GM18870 (cell line): ENCODE results near the gene SFXN3.

Experiments
- ATAC-seq: cut with Tn5 transposase; IDR thresholded peaks from one replicate; pipeline ENCODE4 v1.9.1; 2021; ENCODE audit warnings: moderate library complexity; ENCODE audit not compliant: unreplicated experiment

The SFXN3 gene

DNA sequence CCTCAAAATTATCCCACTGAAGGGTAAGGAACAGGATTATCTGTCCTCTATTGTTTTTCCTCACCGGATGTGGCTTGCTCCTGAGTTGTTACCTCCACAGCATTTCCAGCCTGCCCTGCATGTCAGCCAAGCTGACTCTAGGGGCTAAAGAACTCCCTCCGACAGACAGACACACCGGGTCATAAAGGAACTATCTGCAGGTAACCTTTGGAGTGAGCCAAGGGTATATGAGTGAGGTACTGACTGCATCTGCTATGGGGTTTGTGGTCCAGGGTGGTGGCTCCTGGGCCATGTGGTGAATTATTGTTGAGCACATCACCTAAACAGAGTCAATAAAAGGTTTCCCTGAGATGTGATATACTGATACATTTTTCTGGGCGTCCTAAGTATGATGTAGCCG is 23.8 kb downstream of the SFXN3 start:
- ATAC-seq = no peak

DNA sequence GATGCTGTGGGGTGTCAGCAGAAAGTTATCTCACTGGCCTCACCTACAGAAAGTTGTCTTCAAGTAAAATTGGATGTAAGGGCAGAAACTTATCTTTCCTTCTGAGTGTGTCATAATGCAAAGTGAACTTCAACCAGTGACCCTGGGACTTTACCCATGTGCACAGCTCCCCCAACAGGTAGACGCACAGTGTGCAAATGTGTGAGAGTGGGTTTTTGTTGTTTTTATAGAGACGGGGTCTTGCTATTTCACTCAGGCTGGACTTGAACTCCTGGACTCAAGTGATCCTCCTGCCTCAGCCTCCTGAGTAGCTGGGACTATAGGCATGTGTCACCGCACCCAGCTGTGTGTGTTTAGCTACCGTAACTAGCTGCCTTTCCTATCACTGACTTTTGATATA is 24.4 kb downstream of the SFXN3 start:
- ATAC-seq = no peak

DNA sequence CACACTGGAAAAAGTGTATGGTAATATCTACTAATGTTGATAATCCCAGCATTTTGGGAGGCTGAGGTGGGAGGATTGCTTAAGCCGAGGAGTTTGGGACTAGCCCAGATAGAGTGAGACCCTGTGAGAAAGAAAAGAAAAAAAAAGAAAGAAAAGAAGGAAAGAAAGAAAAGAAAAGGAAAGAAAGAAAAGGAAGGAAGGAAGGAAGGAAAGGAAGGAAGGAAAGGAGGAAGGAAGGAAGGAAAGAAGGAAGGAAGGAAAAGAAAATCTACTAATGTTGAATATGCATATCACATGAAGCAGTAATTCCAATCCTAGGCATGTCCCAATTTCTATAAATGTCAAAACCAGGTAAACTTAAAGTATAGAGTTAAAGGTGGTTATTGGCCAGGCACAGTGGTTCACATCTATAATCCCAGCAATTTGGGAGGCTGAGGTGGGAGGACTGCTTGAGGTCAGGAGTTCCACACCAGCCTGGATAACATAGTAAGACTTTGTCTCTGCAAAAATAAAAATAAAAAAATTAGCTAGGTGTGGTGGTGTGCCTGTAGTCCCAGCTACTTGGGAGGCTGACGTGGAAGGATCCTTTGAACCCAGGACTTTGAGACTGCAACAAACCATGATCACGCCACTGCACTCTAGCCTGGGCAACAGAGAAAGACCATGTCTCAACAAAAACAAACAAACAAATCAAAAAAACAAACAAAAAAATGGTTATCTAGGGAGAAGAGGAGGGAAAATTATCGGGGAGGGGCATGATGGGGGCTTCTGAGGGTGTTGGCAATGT is 25.5 kb downstream of the SFXN3 start:
- ATAC-seq = no peak

DNA sequence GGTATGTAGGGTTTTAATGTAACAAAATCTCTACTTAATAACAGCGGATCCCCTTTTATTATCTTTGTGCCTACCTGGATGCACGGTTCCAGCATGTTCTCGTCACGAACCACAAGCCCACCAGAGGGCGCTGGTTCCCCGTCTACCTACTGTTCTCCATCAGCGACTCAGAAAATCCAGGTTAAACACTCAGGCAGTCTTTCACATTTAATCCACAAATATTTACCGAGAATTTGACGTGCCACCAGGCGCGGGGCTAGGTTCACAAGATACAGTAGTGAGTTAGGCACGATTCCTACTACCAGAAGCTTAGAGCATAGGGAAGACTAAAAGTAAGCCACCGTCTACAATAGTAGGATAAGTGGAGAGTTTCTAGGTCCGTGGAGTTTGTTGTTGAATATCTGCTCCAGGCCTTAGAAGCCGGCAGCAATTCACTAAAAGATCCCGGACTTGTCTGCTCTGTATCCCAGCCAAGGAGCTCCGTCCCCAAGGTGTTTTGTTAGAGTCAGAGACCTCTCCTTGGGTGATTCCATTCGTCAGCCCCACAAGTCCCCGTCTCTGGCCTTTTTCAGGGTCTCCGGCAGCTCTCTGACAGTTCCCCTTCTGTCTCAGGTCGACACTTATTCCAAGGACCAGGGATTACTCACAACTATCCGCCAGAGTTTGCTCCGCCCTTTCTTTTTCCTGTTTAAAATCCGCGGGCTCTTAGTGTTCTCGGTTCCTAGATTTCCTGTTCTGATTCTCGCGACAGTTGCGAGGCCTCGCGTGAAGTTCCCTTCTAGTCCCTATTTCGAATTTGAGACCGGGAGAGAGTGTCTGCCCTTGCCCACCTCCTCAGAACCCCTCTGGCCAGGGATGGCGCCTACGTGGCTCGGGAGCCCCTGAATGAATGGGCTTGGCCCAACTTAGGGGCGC is 29.3 kb downstream of the SFXN3 start:
- ATAC-seq = peak; percentile 37

DNA sequence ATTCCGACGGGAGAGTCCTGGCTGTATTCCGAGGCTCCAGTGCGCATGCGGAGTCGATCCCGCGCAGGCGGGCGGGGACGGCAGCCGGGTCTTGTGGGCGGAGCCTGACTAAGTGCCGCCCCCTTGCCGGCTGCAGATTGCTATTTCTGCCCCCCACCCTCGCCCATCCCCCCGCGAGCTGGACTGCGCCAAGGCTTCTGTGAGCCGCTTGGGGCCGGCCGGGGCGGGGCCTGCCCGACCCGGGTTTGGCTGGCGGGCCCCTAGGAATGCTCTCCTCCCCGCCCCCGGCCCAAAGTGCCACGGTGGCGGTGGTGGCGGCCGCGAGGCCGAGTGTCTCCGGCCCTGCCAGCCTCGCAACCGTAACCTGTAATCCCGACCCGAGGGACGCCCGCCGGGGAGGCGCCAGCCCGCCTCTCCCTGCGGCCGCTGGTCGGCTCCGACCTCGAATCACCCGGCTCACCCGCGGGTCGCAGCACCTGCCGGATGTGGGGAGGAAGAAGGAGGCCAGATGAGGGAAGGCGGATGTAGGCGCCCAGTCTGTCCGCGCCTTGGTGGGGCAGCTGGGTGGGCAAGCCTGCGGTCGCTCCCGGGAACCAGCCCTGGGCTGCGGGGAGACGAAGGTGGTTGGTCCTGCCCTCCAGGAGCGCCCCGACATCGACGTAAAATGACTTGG is 30.1 kb downstream of the SFXN3 start:
- peak; percentile 42 for ATAC-seq

DNA sequence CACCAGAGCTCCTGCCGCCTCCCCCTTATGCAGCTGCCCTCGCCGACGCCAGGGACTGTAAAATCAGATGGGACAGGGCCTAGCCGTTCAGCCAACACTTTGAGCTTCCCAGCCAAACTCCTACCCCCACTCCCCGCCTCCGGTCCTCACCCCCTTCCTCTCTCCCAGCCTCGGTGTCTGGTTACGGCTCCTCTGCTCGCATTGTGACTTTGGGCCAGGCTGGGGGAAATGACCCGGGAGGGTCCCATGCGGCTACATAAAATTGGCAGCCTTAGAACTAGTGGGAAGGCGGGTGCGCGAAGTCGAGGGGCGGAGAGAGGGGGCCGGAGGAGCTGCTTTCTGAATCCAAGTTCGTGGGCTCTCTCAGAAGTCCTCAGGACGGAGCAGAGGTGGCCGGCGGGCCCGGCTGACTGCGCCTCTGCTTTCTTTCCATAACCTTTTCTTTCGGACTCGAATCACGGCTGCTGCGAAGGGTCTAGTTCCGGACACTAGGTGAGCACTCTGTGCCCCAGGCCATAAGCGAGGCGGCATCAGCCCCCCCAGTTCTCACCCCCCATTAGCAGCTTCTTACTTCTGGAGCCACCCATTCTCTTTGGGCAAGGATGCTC is 30.7 kb downstream of the SFXN3 start, which contains the start of gene KAZALD1:
Gene KAZALD1, plus strand, starts transcription at position 366 of the 608 bp plus-strand sequence. CDS start 604 bp downstream, outside the sequence.
- no peak for ATAC-seq

DNA sequence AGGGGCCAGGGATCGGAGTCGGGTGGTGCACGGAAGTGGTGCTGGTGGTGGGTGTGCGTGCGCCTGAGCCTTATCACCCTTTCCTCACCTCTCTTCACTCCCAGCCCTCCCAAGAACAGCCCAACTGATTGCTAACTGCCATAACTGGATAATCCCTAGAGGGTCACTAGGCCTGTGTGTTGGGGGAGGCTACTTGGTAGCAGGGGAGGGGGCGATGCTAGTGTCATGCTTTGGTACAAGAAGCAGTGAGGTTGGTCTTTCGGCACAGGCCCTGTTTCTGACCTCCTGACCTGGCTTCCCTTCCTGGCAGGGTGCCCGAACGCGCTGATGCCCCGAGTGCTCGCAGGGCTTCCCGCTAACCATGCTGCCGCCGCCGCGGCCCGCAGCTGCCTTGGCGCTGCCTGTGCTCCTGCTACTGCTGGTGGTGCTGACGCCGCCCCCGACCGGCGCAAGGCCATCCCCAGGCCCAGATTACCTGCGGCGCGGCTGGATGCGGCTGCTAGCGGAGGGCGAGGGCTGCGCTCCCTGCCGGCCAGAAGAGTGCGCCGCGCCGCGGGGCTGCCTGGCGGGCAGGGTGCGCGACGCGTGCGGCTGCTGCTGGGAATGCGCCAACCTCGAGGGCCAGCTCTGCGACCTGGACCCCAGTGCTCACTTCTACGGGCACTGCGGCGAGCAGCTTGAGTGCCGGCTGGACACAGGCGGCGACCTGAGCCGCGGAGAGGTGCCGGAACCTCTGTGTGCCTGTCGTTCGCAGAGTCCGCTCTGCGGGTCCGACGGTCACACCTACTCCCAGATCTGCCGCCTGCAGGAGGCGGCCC is 31.4 kb downstream of the SFXN3 start:
- ATAC-seq = no peak

DNA sequence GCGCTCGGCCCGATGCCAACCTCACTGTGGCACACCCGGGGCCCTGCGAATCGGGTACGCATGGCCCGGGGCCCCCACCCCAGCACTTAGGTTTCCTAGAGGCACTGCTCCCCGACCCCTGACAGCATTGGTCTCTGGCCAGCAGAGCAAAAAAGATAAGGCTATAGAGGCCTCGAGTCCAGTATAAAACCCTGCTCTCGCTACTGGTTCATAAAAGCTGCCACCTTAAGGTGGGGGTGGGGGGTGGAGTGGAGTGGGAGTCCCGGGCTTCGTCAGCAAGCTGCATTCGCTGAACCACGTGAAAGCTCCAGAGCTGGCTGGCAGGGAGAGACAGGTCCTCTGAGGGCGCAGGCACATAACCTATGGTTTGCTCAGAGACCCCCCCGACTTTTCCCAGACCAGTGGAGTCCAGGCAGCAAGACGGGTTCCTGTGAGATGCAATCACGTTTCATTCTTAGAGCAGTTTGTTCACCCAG is 32.1 kb downstream of the SFXN3 start:
- no peak for ATAC-seq

DNA sequence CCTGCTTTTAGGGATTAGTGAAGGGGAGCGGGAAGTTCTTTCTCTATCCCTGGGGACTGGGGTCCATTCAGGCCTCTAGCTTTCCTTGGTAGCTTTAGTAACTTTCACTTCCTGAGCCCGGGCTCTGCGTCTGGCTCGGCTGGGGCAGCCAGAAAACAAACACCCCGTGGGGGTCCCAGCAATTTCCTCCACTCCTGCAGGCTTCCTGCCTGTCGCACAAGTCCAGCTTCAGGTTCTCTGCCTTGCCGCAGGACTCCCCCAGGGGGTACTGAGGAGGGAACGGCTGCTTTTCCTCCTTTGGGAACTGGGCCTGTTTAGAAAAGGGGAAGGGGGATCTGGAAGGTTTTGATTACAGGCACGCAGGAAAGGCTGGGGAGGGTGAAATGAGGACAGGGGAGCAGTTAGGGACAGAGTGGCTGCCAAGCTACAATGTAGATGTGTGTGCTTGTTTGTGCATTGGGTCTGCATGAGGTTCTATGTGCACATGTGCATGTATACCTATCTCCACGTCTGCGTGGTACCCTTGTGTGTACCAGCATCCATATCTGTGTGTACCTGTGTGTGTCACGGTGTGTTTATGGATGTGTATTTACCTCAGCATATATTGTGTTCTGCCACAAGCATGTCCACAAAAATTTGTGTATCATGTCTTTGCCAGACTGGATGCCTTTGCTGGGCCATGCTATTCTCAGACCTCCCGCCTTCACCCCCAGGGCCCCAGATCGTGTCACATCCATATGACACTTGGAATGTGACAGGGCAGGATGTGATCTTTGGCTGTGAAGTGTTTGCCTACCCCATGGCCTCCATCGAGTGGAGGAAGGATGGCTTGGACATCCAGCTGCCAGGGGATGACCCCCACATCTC is 32.7 kb downstream of the SFXN3 start:
- ATAC-seq = no peak

DNA sequence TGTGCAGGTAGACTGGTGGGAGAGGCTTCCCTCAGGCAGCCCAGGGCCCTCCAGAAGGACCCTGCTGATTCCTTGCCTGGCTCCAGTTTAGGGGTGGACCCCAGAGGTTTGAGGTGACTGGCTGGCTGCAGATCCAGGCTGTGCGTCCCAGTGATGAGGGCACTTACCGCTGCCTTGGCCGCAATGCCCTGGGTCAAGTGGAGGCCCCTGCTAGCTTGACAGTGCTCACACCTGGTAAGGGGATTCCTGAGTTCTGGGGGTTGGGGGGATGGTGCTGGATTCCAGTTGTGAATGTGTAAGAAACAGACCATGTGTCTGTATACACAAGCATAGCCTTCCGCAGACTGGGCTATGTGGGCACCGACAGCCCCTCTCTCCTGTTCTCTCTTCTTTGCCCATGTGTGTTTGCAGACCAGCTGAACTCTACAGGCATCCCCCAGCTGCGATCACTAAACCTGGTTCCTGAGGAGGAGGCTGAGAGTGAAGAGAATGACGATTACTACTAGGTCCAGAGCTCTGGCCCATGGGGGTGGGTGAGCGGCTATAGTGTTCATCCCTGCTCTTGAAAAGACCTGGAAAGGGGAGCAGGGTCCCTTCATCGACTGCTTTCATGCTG is 33.5 kb downstream of the SFXN3 start:
- no peak for ATAC-seq

DNA sequence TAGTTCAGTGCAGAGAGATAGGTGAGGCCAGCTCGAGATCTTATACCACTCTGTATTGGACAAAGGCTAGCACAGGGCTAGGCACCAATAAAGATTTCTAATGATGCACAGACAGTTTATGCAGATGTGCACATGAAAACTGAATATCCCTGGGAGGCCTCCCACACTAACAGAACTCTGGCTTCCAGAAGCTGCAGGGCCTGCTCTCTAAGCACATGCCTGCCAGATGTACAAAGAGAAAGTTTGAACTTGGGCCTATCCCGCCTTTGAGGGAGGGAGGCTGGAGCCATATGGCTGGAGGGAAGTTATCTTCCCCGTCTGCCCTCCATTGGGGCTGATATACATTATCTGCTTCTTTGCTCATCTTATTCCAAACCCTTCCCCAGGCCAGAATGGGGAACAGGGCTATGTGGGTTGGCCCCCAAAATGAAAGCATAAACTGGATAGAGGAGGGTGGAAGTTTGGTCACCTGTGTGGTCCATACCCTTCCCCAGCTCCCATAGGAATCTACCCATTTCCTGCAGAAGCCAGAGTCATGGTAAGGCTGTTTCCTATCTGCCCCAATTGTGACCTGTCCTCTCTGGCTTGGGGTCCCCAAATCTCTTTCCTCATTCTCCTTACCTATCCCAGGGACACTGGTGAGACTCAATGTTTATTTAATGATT is 34.6 kb downstream of the SFXN3 start:
- no peak for ATAC-seq

DNA sequence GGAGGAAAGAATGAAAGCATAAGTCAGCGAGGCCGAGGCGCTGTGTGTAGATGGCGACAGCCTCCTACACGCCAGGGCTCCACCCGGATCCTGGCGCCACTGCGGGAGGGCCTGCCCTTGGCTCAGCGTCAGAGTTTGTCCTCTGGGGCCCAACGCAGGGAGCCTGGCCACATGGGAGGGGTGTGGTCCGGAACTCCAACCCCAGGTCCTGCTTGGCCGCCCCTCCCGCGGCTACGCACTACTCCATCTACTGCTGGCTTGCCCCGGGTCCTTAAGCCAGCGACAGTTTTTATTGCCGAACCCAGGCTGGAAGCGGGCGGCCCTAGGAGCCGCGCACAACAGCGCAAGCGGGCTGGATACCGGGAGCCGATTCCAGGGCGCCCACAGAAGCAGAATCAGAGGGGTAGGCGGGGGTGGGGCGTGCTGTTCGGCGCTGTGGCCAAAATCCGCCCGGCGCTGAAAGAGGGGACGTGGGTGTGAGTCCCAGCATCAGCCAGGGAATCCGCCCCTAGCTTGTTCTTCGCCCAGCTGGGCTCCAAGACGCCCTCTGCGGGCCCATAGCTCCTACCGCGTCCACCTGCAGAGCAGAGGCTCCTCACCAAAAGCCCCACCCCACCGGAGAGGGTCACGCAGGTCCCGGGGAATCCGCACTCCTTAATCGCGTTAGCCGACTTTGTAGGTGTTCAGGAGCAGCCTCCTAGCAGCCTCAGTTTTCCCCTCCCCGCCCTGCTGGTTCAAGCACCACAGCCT is 35.3 kb downstream of the SFXN3 start:
- no peak for ATAC-seq

DNA sequence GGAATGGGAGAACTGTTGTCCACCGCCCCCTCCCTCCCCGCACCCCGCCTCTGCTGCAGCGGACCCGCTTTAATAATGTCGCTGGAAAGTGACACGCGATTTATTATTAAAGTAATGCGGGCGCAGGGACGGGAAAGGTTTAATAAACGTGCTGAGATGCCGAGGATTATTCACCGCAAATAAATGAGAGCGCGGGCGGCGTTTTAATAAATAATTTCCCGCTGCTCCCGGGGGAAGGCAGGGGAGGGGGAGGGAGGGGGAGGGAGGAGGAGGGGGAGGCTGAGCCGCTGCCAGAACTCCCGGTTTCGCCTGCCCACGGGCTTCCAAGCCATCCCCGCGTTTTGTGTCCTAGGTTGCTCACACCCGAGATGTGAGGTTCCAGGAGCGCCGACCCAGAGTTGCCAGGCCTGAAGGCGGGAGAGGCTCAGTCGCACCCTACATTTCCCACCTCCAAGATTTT is 35.9 kb downstream of the SFXN3 start:
- ATAC-seq = no peak

DNA sequence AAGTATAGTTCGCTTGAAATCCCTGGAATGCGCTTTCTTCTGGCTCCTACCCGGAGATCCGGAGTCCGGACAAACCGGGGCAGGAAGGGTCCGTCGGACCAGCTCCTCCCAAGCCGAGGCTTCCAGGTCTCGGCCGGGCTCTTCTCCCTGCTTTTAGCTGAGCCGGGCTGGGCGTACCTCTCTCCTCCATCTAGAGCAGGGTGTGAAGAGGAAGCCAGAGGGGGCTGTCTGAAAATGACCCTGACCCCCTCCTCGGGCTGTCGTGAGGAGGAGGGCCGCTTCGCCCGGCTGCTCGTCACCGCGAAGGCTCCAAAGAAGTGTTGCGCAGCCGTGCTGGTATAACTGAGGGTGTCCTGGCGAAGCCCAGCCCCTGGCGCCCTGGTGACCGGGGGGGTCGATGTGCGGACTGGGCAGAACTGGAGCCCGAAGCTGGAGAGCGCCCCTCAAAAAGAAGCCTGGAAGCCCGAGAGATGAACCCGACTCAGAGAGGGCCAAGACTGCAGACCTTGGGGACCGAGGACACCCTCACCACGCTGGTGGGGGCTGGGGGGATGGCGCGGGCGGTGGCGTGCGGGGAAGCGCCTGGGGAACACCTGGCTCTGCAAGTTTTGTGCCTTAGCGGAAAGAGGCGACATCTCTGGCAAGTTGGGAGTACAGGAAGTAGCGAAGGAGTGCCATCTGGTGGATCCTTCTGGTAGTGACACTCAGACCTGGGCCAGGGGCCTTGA is 36.5 kb downstream of the SFXN3 start:
- no peak for ATAC-seq

DNA sequence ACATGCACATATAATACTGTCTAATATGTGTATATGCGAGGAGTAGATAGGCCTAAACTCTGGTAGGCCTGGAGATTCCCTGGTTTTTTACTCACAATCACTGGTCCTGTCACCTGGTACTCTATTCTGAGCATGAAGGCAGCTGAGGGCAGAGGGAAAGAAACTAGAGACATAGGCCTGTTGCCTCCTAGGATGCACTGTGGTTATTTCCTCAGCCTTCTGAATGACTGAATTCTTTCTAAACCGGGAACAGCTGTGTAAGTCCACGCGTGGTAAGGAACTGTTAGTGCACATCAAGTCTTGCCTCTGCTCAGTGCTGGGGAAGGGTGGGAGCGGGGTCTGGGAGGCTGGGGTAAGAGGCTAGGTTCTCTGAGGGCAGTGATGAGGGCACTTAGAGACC is 38.4 kb downstream of the SFXN3 start:
- ATAC-seq = no peak

DNA sequence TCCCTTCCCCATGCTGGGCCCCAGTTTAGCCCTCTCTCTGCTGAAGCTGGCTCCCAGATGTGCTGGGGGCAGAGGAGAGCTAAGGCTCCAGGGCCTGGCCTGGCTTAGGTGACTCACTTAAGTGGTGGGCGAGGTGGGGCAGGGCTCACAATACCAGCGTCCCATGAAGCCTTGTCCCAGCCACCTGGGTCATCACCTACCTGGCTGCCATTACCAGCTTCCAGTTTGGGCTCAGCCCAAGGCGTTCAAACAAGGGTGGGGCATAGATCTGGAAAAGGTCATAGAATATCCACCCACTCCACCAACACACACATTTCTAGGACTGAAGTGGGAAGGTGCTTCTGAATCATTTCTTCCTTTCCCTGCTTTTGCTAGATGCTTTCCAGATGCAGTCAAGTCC is 39.1 kb downstream of the SFXN3 start:
- ATAC-seq = no peak
